GM18517 (cell line): ENCODE results near the gene TET3.
"Not testable (repeated sequence)": the region's sequence is repeated elsewhere in the genome, so short reads cannot be mapped to it uniquely, and the experiment has no call there.

Source experiments
- ATAC-seq: cut with Tn5 transposase; IDR thresholded peaks from one replicate; pipeline ENCODE4 v1.9.1; 2021; ENCODE audit warnings: mild to moderate bottlenecking, moderate library complexity; ENCODE audit not compliant: unreplicated experiment

The TET3 gene

DNA sequence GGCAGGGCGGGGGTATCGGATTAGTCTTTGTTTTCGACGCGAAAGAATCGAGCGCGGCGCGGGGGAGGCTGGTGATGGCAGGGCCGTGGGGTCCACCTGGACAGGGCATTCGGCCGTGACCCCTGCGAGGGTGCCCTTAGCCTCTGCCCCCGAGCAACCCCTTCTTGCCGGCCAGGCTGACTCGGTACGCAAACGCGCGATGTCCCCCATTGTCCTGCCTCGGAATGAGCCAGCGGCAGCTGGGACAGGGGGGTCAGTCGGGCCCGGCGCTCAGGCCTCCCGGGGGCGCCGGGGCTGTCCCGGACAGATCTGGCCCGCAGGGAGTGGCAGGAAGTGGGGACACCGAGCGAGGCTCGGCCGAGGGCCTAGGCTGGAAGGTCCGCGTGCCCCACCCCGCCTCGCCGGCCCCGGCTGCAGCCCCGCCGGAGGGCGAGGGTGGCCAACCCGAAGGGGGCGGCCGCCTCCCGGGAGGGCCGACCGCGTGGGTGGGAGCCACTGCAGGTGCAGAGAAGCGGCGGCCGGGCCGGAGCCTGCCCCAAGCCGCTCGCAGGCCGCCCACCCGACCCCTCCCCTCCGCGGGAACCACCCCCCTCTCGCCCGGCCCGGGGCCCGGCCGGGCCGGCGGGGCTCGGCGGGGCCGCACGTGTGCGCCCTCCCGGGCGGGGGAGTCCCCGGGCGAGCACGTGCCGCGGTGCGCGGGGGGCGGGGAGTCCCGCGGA lies at the start of gene TET3:
TSS of gene TET3 (plus strand) at position 708 of the 719 bp plus-strand sequence. CDS start 1,494 bp downstream, outside the sequence.
- ATAC-seq = peak; percentile 30

DNA sequence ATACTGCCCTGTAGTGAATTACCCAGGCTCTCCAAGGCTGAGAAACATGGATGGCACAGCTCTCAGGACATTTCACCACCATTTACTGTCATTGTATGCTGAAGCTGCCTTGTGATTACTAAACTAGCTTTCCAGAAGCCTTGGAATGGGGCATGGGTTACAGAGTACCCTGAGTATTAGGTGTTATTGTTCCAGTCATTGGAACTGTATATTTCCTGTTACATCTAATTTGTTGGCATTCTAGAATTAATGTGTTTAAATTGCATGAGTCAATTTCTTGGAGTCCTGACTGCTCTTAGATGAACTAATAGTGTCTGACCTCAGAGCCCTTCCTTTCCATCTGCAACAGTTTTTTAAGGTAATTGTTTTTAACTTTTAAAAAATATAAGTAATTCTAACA lies 49.1 kb upstream of the TET3 start:
- ATAC-seq = no peak

DNA sequence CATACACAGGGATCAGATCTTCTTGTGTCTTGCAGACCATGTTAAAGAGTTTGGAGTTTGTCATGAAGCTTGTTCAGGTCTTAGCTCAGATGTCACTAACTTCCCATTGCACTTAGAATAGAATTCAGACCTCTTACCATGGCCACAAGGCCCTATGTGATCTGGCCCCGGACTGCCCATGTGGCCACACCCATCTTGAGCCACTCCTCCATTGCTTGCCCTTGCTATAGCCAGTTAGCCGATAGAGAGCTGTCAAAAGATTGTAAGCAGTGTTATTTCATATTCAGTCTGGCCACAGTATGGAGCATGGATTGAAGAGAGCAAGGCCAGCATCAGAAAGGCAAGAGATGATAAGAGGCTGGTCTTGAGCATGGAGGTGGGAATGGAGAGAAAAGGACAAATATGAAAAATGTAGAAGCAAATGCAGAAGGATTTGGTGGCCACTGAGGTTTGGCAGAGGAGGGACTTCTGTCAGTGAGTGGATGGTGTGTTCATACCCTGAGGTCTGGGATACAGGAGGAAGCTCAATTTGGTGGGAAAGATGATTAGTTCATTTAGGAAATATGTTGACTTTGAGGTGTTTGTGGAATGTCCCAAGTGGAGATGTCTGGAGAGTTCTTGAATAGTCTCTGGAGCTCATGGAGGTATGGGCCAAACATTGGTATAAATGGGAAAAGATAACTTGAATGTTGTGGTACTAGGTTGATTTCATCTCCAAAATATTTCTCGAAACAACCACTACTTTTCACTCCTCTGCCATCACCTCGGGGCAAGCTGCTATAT lies 47.4 kb upstream of the TET3 start:
- ATAC-seq = no peak

- no peak for ATAC-seq
These were observed 46.8 kb upstream of the TET3 start for GRCh38 chr2:73937899-73938298.

GRCh38 chr2:73938718-73939352 lies 45.9 kb upstream of the TET3 start:
- ATAC-seq = no peak

DNA sequence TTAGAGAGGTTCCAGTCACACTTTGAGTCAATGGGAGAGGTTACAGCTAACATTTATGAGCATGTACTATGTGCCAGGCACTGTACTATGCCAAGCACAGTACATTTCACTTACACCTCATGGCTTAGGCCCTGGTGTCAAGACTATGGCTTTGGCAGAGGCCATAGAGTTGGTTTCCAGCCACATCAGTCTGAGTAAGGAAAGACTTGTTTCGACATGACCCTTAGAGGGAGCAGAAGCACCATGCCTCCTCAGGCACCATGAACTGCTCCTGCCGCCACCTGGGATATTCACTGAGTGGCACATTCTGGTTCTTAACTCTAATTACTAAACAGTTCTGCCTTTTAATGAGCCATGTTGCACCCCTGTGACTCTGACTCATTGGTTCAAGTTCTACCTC lies 45.3 kb upstream of the TET3 start:
- ATAC-seq = no peak

- ATAC-seq = not testable (repeated sequence)
These were observed 44.6 kb upstream of the TET3 start for GRCh38 chr2:73940066-73940465.

- ATAC-seq = no peak
These were observed 42.0 kb upstream of the TET3 start for GRCh38 chr2:73942664-73943063.

DNA sequence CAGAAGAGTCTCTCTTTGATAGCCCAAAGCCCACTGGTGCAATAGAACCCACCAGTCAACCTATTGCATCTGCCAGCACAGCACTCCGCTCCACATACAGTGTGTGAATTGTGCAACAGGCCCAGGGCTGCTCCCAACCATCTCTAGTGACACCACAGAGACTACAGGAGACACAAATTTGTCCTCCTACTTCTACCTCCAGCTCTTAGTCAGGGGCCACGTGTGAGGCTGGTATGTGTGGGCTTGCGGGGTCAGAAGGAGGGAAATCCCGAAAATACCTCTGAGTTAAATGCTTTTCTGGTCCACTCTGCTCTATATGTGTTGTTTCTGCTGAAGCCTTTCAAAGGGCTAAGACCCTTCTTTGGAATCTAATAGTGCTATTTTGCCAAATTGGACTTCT lies 40.0 kb upstream of the TET3 start:
- no peak for ATAC-seq

DNA sequence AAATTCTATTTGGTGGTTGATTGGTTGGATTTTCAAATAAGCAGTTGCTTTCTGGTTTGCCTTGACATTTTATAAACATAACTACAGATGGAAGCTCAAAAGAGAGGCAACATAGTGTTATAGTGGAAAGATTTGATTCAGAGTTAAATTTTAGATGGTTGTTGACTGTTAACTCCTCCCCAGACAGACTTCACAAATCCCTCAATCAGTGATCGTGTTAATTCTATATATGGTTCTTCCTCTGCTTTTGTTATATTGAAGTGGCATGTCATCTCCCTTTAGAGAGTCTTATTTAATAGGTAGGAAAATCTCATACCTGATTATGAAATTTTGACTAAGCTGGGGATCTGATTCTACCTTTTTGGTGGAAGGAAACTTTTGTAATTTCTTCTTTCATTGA lies 38.5 kb upstream of the TET3 start:
- ATAC-seq = no peak

GRCh38 chr2:73946666-73947065 lies 38.0 kb upstream of the TET3 start:
- ATAC-seq = no peak

DNA sequence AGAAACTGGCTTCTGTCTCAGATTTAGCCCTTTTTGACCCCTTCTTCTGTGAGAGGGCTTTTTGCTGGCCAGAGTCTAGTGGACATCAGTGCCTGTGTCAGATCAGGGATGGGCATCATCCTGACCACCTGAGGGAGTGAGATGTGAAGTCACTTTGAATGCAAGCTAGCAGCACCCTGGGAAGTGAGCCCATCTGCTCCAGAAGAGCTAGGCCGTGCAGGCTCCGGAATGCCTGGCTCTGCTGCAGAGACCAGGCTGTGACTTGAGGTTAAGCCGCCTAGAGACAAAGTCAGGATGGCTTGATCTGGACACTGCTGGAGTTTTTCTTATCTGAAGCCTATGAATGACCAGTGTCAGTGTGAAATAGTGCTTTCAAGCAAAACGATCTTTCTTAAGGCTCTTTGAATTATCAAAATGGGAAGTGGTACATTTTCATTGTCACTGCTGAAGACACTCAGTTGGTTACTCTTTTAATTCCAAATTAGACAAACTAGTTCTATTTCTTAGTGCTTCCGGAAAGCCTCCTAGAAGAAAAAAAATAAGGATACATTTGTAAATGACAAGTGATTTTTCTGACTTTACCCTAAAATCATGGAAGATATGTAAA lies 37.2 kb upstream of the TET3 start:
- ATAC-seq = no peak

DNA sequence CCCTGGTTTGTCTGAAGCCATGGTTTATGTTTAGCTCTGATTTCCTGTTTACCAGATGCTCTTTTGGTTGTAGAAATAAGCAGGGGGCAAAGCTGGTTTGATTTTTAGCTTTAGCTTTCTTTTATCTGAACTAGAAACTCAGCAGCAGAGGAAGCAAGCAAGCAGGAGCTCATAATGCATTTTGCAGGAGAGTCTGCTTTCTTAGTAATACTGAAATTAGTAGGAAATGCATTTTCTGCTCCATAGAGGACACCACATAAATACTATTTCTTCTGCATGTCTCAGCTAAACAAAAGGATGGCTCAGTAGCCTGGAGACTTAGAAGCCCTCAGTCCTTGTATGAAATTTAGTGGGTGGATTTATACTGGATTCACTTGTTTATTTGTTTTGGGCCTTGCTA lies 34.9 kb upstream of the TET3 start:
- no peak for ATAC-seq

- ATAC-seq = no peak
These were observed 31.9 kb upstream of the TET3 start for GRCh38 chr2:73952499-73953446.

DNA sequence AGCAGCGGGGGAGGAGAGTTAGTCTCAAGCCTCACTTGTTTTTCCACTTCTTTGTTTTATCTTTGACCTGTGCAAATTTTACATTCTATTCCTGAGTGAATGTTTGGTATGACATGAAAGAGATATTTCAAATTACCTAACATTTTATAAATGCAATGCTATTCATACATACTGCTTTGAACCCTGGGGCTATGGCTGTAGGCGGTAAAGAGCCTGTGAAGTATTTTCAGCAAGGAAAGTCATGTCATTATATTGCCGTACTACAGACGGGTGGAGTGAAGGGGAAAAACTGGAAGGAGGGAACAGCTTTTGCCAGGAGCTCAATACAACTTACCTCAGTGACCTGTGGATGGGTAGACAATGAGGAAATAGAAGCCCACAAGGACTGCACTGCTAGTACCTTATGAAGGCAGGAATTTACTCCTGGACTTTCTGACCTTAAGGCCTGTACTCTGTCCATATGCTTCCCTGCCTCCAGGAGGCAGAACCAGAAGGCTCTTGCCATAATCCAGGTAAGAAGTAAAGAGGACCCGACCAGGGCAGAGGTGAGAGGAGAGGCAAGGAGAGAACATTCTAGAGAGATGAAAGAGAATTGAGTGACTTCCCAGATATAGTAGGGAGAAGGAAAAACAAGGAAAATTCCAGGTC lies 28.4 kb upstream of the TET3 start:
- no peak for ATAC-seq

GRCh38 chr2:73961274-73961673 lies 23.4 kb upstream of the TET3 start:
- ATAC-seq = no peak

DNA sequence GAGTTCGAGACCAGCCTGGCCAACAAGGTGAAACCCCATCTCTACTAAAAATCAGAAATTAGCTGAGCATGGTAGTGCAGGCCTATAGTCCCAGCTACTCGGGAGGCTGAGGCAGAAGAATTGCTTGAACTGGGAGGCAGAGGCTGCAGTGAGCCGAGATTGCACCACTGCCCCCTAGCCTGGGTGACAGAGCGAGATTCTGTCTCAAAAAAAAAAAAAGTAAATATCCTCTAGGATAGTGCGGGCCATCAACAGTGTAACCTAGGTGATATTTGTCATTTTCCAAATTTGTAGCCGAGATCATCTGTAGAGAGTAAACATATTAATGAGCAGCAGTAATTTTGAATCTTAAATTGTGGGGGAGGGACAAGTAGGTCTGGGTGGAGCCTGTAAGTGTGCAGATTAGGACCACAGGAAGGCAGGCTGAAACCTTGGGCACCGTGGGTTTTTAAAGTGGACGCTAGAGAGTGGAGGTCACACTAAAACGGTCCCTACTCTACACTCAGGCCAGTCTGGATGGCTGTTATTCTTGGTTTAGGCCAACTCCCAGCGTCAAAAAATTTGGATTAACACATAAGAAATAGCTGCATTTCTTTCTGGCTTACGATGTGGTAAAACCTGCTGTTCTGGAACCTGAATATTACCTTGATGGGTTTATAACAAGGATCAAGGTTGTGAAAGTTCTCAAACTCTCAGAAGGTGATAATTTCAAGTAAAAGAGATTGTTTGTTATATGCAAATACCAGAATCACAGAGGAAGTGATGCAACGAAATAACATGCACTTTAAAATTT lies 22.7 kb upstream of the TET3 start:
- ATAC-seq = no peak

DNA sequence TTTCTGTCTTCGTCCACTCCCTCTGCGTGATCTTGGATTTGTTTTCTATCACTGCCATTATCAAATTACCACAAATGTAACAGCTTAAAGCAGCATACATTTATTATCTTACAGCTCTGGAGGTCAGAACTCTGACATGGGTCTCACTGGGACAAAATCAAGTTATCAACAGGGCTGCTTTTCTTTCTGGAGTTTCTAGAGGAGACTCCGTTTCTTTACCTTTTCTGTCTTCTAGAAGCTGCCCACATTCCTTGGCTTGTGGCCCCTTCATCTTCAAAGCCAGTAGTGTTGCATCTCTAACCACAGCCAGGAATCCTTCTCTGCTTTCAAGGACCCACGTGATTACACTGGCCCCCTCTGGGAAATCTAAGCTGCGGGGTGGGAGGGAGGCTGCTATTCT lies 21.9 kb upstream of the TET3 start:
- ATAC-seq = no peak
